Heart right ventricle (tissue), 16 donors: ENCODE results near the gene FMNL3. TPM values are rescaled to one million over a fixed set of nuclear protein-coding genes. Genes with fewer than 3 reads are reported as not detected.

Experiments
- ATAC-seq, 8 donors: fragments of 200-7000 bp; cut with Tn5 transposase; one replicate each; pipeline ENCODE4 v1.9.1; 2020; ENCODE audit warnings: mild to moderate bottlenecking in 8 of 8, moderate library complexity in 8 of 8, moderate number of reproducible peaks in 1 of 8
- DNase-seq, 2 donors: peaks; one replicate each; pipeline ENCODE4 v3.0.0-alpha.2; 2020
- H3K27ac ChIP-seq, 10 donors: fragments of 200-600 bp; sonication (generic) in 2 of 10; one replicate each; pipeline versions ENCODE4 v1.5.0 to v1.8.0; 2020 to 2022; ENCODE audit warnings: mild to moderate bottlenecking in 3 of 10
- H3K27me3 ChIP-seq, 7 donors: fragments of 200-600 bp; one replicate each; pipeline ENCODE4 v1.8.0; 2021 to 2022; ENCODE audit warnings: mild to moderate bottlenecking in 2 of 7
- H3K36me3 ChIP-seq, 9 donors: fragments of 200-600 bp; sonication (generic) in 1 of 9; one replicate each; pipeline versions ENCODE4 v1.5.0 to v1.8.0; 2020 to 2022; ENCODE audit warnings: mild to moderate bottlenecking in 2 of 9
- H3K4me1 ChIP-seq, 9 donors: fragments of 200-600 bp; sonication (generic) in 1 of 9; one replicate each; pipeline versions ENCODE4 v1.5.0 to v1.8.0; 2020 to 2022; ENCODE audit warnings: mild to moderate bottlenecking in 4 of 9
- H3K4me3 ChIP-seq, 10 donors: fragments of 200-600 bp; sonication (generic) in 2 of 10; one replicate each; pipeline versions ENCODE4 v1.5.0 to v1.8.0; 2020 to 2022; ENCODE audit warnings: mild to moderate bottlenecking in 7 of 10, moderate library complexity in 2 of 10
- H3K9me3 ChIP-seq, 11 donors: fragments of 200-600 bp in 10 of 11; sonication (generic) in 2 of 11; one replicate each; pipeline versions ENCODE4 v1.5.0 to v1.8.0; 2013 to 2022; ENCODE audit warnings: mild to moderate bottlenecking in 2 of 11, control low read depth in 1 of 11, moderate library complexity in 1 of 11
- WGBS, 2 donors: extraction: QIAGEN DNeasy Blood & Tissue Kit; methylation state at CpG; one replicate each; pipeline ENCODE4 v1.1.7; 2013; ENCODE audit warnings: inconsistent platforms in 1 of 2; 5-methylcytosine and 5-hydroxymethylcytosine counted together
- intact Hi-C, 10 donors: fragments of 100-400 bp; cut with DNase I; formaldehyde crosslinking; loops; one replicate each; pipeline versions ENCODE4 v1.11.1 to v1.14.2; 2022
- long read RNA-seq, 3 donors: library from polyadenylated mRNA; unstranded; transcript quantifications; one replicate each; pipeline ENCODE4 v2.0.0, GENCODE V29; 2020 to 2021
- polyA plus RNA-seq, 2 donors: library from polyadenylated mRNA; stranded (reverse); fragments of 200-250 nt; gene quantifications; one replicate each; pipeline ENCODE4 v1.2.3, GENCODE V29; 2013
- total RNA-seq, 10 donors: library from RNA; stranded (reverse); fragmentation: NEBNext Ultra II Directional in 3 of 10; extraction: Animal tissue kit (Norgen Biotek cat#: 25700) in 3 of 10; gene quantifications; one replicate each; pipeline versions ENCODE4 v1.2.1 to v1.2.4, GENCODE V29; 2021 to 2023
- TF ChIP-seq, protein P1 (sequence below), 9 donors: fragments of 200-600 bp; sonication (generic) in 2 of 9; IDR thresholded peaks; one replicate each; pipeline versions ENCODE4 v1.5.0 to v1.8.0; 2021 to 2022; ENCODE audit warnings: antibody characterized with exemption in 9 of 9, mild to moderate bottlenecking in 5 of 9, moderate library complexity in 1 of 9
- donor health status: Arrhythmogenic right ventricular cardiomyopathy.
- donor health status: ischemic (EF 13 %, LVEDD 7.1; RV severe dilation, severe dysfunction).
- donor health status: healthy with polysubstance abuse.
- donor health status: DM: no; HTN: yes; CAD: no.
- donor health status: DM: no; HTN: no; CAD: no.
- donor health status: ischemic (EF 25% LVEDD 6.9; RV normal size, moderate dysfunction).
- donor health status: ischemic (EF 25% LVEDD 5.7; RV mildly dilated, moderate dysfunction).
- donor health status: healthy.
- donor health status: DM: yes; HTN: yes; CAD: no.
- donor health status: Ischemic cardiomyopathy.
- donor health status: ischemic (EF 35%, LVEDD 5.7; RV mildly dilated, moderate dysfunction).
- donor health status: nonischemic (EF 11% LVEDD 7.7; RV severe dilation, severe dysfunction).
- donor health status: DM: yes; HTN: yes; CAD: no.
- donor health status: PGD.
- donor health status: ischemic (EF 29% LVEDD 5.4; RV normal size, mild dysfunction).
- donor health status: nonischemic (EF 23%, LVEDD 6.1; RV moderate dilation, normal function).

Gene FMNL3, protein sequence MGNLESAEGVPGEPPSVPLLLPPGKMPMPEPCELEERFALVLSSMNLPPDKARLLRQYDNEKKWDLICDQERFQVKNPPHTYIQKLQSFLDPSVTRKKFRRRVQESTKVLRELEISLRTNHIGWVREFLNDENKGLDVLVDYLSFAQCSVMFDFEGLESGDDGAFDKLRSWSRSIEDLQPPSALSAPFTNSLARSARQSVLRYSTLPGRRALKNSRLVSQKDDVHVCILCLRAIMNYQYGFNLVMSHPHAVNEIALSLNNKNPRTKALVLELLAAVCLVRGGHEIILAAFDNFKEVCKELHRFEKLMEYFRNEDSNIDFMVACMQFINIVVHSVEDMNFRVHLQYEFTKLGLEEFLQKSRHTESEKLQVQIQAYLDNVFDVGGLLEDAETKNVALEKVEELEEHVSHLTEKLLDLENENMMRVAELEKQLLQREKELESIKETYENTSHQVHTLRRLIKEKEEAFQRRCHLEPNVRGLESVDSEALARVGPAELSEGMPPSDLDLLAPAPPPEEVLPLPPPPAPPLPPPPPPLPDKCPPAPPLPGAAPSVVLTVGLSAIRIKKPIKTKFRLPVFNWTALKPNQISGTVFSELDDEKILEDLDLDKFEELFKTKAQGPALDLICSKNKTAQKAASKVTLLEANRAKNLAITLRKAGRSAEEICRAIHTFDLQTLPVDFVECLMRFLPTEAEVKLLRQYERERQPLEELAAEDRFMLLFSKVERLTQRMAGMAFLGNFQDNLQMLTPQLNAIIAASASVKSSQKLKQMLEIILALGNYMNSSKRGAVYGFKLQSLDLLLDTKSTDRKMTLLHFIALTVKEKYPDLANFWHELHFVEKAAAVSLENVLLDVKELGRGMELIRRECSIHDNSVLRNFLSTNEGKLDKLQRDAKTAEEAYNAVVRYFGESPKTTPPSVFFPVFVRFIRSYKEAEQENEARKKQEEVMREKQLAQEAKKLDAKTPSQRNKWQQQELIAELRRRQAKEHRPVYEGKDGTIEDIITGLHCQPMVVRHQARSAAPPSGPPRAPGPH
- total RNA-seq (10 to 100 TPM; 10.1 to 19.6 (median 12.0) TPM), polyA plus RNA-seq (10 to 100 TPM in 1 of 2 donors, 1 to 10 TPM in 1; 5.7 to 10.9 TPM)
- long read RNA-seq, donor 1, partial matches to known transcripts: 0 of 1 reads
- long read RNA-seq, donor 1, other reads (novel, unspliced or antisense): 1 of 1 reads
- long read RNA-seq, donor 2, partial matches to known transcripts: 0 of 4 reads
- long read RNA-seq, donor 2, other reads (novel, unspliced or antisense): 4 of 4 reads
- long read RNA-seq, donor 3, partial matches to known transcripts: 1 of 7 reads
- long read RNA-seq, donor 3, other reads (novel, unspliced or antisense): 6 of 7 reads

DNA sequence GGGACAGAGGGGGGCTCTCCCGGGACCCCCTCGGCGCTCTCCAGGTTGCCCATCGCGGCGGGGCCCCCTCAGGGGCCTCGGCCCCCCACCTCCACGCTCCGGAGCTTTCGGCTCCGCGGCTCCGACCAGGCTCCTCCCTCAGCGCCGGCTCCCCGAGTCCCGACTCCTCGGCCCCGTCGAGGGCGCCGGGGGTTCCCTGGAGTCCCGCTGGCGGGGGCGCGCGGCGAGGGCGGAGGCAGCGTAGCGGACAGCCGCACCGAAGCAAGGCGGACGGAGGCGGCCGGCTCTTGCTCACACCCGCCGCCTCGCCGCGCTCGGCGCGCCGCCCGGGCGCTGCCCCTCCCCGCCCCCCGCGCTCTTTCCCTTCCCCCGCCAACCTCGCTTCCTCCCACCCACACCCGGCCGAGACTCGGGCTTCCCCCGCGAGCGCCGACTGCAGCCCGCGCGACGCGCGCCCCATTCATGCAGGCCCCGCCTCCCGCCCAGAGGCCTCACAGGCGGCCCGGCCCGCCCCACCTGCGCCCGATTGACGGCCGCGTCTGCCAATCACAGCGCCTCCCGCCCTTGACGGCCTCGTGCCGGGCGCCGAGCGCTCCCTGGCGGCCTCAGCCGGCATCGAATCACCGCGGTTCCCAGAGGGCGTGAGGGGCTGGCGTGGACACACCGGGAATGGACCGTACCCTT lies at the start of gene FMNL3:
TSS of gene FMNL3 (minus strand) at position 278 of the 684 bp plus-strand sequence. CDS start at position 53, 225 bp downstream.
- Histone ChIP-seq H3K36me3 (no peaks in the 10 kb centered on the region), H3K27me3 (peaks cover 0 to 7% (median 0%) of the 10 kb centered on the region in 7 donors), H3K9me3 (no peaks in the 10 kb centered on the region), H3K27ac (peak within 1 kb of the TSS; percentile 88 to 99 (median 98)), H3K4me1 (peaks cover 9 to 46% (median 36%) of the 10 kb centered on the region in 9 donors), H3K4me3 (peak within 1 kb of the TSS; percentile 67 to 98 (median 94))
- ATAC-seq (peak; percentile 96 to 99 (median 97)), DNase-seq (peak; percentile 97 to 99)
- WGBS, 2 donors: 1% methylated on average over 70 to 91 of the region's 93 CpGs
- intact Hi-C loops: loop anchor here (1.0 to 5.0 kb wide), 6 partner anchors 34 to 65 kb away; no protein-coding TSS in a partner anchor
- TF ChIP-seq, protein P1, sequence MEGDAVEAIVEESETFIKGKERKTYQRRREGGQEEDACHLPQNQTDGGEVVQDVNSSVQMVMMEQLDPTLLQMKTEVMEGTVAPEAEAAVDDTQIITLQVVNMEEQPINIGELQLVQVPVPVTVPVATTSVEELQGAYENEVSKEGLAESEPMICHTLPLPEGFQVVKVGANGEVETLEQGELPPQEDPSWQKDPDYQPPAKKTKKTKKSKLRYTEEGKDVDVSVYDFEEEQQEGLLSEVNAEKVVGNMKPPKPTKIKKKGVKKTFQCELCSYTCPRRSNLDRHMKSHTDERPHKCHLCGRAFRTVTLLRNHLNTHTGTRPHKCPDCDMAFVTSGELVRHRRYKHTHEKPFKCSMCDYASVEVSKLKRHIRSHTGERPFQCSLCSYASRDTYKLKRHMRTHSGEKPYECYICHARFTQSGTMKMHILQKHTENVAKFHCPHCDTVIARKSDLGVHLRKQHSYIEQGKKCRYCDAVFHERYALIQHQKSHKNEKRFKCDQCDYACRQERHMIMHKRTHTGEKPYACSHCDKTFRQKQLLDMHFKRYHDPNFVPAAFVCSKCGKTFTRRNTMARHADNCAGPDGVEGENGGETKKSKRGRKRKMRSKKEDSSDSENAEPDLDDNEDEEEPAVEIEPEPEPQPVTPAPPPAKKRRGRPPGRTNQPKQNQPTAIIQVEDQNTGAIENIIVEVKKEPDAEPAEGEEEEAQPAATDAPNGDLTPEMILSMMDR (IDR thresholded peaks at IDR 0.05): peak in 8 of 9 donors; percentile 94 to 98 (median 96)

DNA sequence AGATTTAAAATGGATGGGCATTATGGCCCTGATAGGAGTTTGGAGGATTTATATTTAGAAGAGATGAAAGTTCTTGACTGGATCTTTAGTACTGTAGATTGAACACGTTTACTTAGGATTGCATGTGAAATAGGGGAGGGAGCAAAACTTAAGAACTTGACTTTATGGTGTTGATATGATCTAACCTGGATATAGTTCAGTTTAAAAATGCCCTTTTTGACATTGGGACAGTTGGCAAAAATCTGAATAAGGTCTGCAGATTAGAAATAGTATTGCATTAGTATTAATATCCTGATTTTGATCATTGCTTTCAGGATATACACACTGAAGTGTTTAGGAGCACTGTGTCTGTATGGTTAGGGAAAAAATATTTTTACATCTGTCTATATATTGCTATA lies 43.8 kb upstream of the FMNL3 start:
- TF ChIP-seq, protein P1 (IDR thresholded peaks at IDR 0.05): no peak
- ATAC-seq: no peak
- peaks cover 0 to 75% (median 30%) of the 10 kb centered on the region in 9 donors for H3K36me3 ChIP-seq
- no peaks in the 10 kb centered on the region for H3K27me3 ChIP-seq
- H3K27ac ChIP-seq: peak overlapping the region in 4 of 10 donors; percentile 10 to 47 (median 20)
- no peak for DNase-seq
- H3K4me3 ChIP-seq: no peak overlapping the region
- WGBS, 2 donors: 0 to 26% methylated on average over 1 of the region's 1 CpG
- H3K4me1 ChIP-seq: peaks cover 0 to 91% (median 87%) of the 10 kb centered on the region in 9 donors
- H3K9me3 ChIP-seq: no peaks in the 10 kb centered on the region
- intact Hi-C loops: loop anchor here in 1 of 10 donors (5.0 kb wide), 1 partner anchor 1604 kb away; no protein-coding TSS in a partner anchor

- Histone ChIP-seq H3K9me3 (no peaks in the 10 kb centered on the region), H3K27ac (peak overlapping the region in 6 of 10 donors; percentile 3 to 47 (median 20)), H3K4me1 (peaks cover 0 to 98% (median 93%) of the 10 kb centered on the region in 9 donors), H3K27me3 (no peaks in the 10 kb centered on the region), H3K4me3 (no peak overlapping the region), H3K36me3 (peaks cover 0 to 74% (median 24%) of the 10 kb centered on the region in 9 donors)
- TF ChIP-seq, protein P1 (IDR thresholded peaks at IDR 0.05): peak in 1 of 9 donors; percentile 13
- no peak for DNase-seq
- intact Hi-C loops: loop anchor here in 1 of 10 donors (5.0 kb wide), 1 partner anchor 1603 kb away; no protein-coding TSS in a partner anchor
- peak in 6 of 8 donors; percentile 24 to 80 (median 36) for ATAC-seq
- 51 to 59% methylated on average over 8 of the region's 8 CpGs for WGBS, 2 donors
Measured at GRCh38 chr12:49750027-49750995, 43.1 kb upstream of the FMNL3 start.
